AG04450 (cell line): Measurements from ENCODE around the gene NFIB. TPM values are rescaled to one million over a fixed set of nuclear protein-coding genes. Genes with fewer than 3 reads are reported as not detected.

Source experiments
- CTCF ChIA-PET: fragments of 300-600, 350-600 bp; formaldehyde crosslinking; extraction: SDS; loops from one replicate; lab custom pipeline; 2022; ENCODE audit warnings: antibody characterized with exemption, inconsistent platforms; lab: Charles Lee
- POLR2A ChIA-PET: fragments of 350-600 bp; formaldehyde crosslinking; extraction: SDS; loops from one replicate; lab custom pipeline; 2021; ENCODE audit warnings: antibody characterized with exemption, inconsistent platforms; lab: Yijun Ruan, JAX
- DNase-seq: peaks from one replicate; pipeline ENCODE4 v3.0.0-alpha.2; 2011; ENCODE audit warnings: low read depth, low spot score
- H3K27ac ChIP-seq: one replicate; pipeline ENCODE4 v1.5.1; 2012; ENCODE audit warnings: low read depth, low read length, control low read depth
- H3K27me3 ChIP-seq: one replicate; pipeline ENCODE4 v1.6.0; 2012; ENCODE audit warnings: low read length; ENCODE audit not compliant: control insufficient read depth, insufficient read depth
- H3K4me3 ChIP-seq: 2 replicates; pipeline ENCODE4 v1.5.1; 2011; ENCODE audit warnings: mild to moderate bottlenecking, low read depth, low read length, control low read depth
- H3K9me3 ChIP-seq: 2 replicates; pipeline ENCODE4 v1.5.1; 2012; ENCODE audit warnings: low read length; ENCODE audit not compliant: control insufficient read depth, insufficient read depth
- CTCF ChIP-seq: IDR thresholded peaks from 2 replicates; pipeline ENCODE4 v1.5.1; 2011; ENCODE audit warnings: low read depth, low read length, control low read depth, inconsistent platforms
- polyA plus RNA-seq: library from polyadenylated mRNA; depleted of rRNA; stranded (reverse); fragments of >200 nt; gene quantifications from 2 replicates; pipeline ENCODE4 v1.2.3, GENCODE V29; 2011

Gene NFIB
- polyA plus RNA-seq, 1 experiment: 2.2 TPM

- H3K9me3 ChIP-seq: no peaks in the 10 kb centered on the region
- DNase-seq: no peak
- TF ChIP-seq CTCF: no peak
- no peak overlapping the region for H3K4me3 ChIP-seq
- H3K27ac ChIP-seq: no peak overlapping the region
- ChIA-PET POLR2A (no interaction called here), CTCF (interaction anchor here (0.6 kb wide), 1 partner anchor 201 kb away, joined by 3 read pairs; no protein-coding TSS in a partner anchor)
- no peaks in the 10 kb centered on the region for H3K27me3 ChIP-seq
Observed at GRCh38 chr9:14218253-14218652, 95.7 kb downstream of the NFIB start.

GRCh38 chr9:14216612-14217194, 97.2 kb downstream of the NFIB start:
- ChIA-PET CTCF (interaction anchor here (0.6 kb wide), 1 partner anchor 10 kb away, joined by 4 read pairs; no protein-coding TSS in a partner anchor), POLR2A (no interaction called here)
- no peaks in the 10 kb centered on the region for H3K27me3 ChIP-seq

GRCh38 chr9:14215614-14216013, 98.3 kb downstream of the NFIB start:
- Histone ChIP-seq H3K27ac (no peak overlapping the region), H3K4me3 (no peak overlapping the region), H3K27me3 (no peaks in the 10 kb centered on the region), H3K9me3 (no peaks in the 10 kb centered on the region)
- DNase-seq: no peak
- ChIA-PET POLR2A (no interaction called here), CTCF (no interaction called here)
- TF ChIP-seq CTCF: no peak

More at GRCh38 chr9:14216612-14217194, 97.2 kb downstream of the NFIB start:
- Histone ChIP-seq H3K27ac (no peak overlapping the region), H3K4me3 (no peak overlapping the region), H3K9me3 (no peaks in the 10 kb centered on the region)
- no peak for DNase-seq
- TF ChIP-seq CTCF: no peak

- DNase-seq: no peak
- H3K9me3 ChIP-seq: no peaks in the 10 kb centered on the region
- H3K27me3 ChIP-seq: no peaks in the 10 kb centered on the region
- no peak overlapping the region for H3K27ac ChIP-seq
- no peak overlapping the region for H3K4me3 ChIP-seq
- TF ChIP-seq CTCF: no peak
- ChIA-PET CTCF (no interaction called here), POLR2A (no interaction called here)
Observed at GRCh38 chr9:14214693-14215092, 99.2 kb downstream of the NFIB start.

GRCh38 chr9:14214065-14214684, 99.8 kb downstream of the NFIB start:
- DNase-seq: no peak
- no peaks in the 10 kb centered on the region for H3K27me3 ChIP-seq
- POLR2A ChIA-PET: no interaction called here
- no peak overlapping the region for H3K4me3 ChIP-seq
- no peak for TF ChIP-seq CTCF
- CTCF ChIA-PET: no interaction called here
- H3K9me3 ChIP-seq: no peaks in the 10 kb centered on the region
- no peak overlapping the region for H3K27ac ChIP-seq
